Measurements from ENCODE around the gene GATAD2A. TPM values are rescaled to one million over a fixed set of nuclear protein-coding genes. Genes with fewer than 3 reads are reported as not detected.

GATAD2A gene
- total and polyA plus RNA-seq, 2 of the 8 experiments (the other 6 are each of a cell fraction or from before 2014, with no cell fraction given) = 38.4 to 205 TPM

GRCh38 chr19:19426216-19426615 lies 20.7 kb downstream of the GATAD2A start:
- peaks cover 55 to 57% of the 10 kb centered on the region in 2 experiments for H4K20me1 ChIP-seq (replicated peaks in 1 of 2; ENCODE audit: control insufficient read depth in 1 of 2, insufficient read depth in 2 of 2, low read length in 2 of 2)
- H3K79me1 ChIP-seq (ENCODE audit: low read depth, low read length) = peaks cover 38% of the 10 kb centered on the region

More at GRCh38 chr19:19426216-19426615, 20.7 kb downstream of the GATAD2A start:
- no peak overlapping the region for H2BK20ac ChIP-seq (ENCODE audit: low read length)
- no peak overlapping the region for H3K18ac ChIP-seq (ENCODE audit: extremely low read depth, low read length)
- ChIA-PET CTCF (ENCODE audit: partially characterized antibody) (interaction anchor here (1.2 to 1.5 kb wide), 5 partner anchors 9 to 50 kb away, joined by 3 to 4 read pairs (median 4); no protein-coding TSS in a partner anchor), POLR2A (ENCODE audit: partially characterized antibody) (interaction anchor here (0.6 to 3.5 kb wide), 7 partner anchors 10 to 36 kb away, joined by 3 to 12 read pairs (median 4); partner anchors contain the start of gene GATAD2A)
- H2AFZ ChIP-seq (ENCODE audit: low read length) = no peak overlapping the region
- H2BK12ac ChIP-seq (ENCODE audit: low read depth, low read length) = no peak overlapping the region
- H3K9ac ChIP-seq (replicated peaks in 1 of 4; ENCODE audit: extremely low read depth in 1 of 4, low read depth in 3 of 4, low read length in 3 of 4) = no peak overlapping the region
- TF ChIP-seq CTBP2 (IDR thresholded peaks at IDR 0.05; ENCODE audit: borderline replicate concordance, insufficient read depth, insufficient read length, low read length) = no peak
- no peak for TF ChIP-seq EZH2 (IDR thresholded peaks at IDR 0.05; ENCODE audit: low read depth, low read length, severe bottlenecking)
- no peak for TF ChIP-seq CHD2 (IDR thresholded peaks at IDR 0.05; ENCODE audit: low read length)
- no peak for TF ChIP-seq JUN (IDR thresholded peaks at IDR 0.05; ENCODE audit: low read depth, low read length)
- TF ChIP-seq CBX8 (IDR thresholded peaks at IDR 0.05; ENCODE audit: borderline replicate concordance, low read depth, low read length) = no peak
- TF ChIP-seq GABPA (IDR thresholded peaks at IDR 0.05; ENCODE audit: borderline replicate concordance, insufficient read depth, low read length) = no peak
- TF ChIP-seq CREB1 (IDR thresholded peaks at IDR 0.05) = no peak
- TF ChIP-seq BRCA1 (IDR thresholded peaks at IDR 0.05; ENCODE audit: low read depth, low read length) = no peak
- no peak for TF ChIP-seq ZNF274 (IDR thresholded peaks at IDR 0.05; ENCODE audit: borderline replicate concordance, extremely low read depth, low read length)
- no peak for TF ChIP-seq KDM4A (IDR thresholded peaks at IDR 0.05; ENCODE audit: low read depth, low read length, severe bottlenecking)
- TF ChIP-seq RFX5 (IDR thresholded peaks at IDR 0.05; ENCODE audit: borderline replicate concordance, low read depth, low read length) = no peak
- TF ChIP-seq KDM1A (IDR thresholded peaks at IDR 0.05; ENCODE audit: borderline replicate concordance, low read length) = no peak
- TF ChIP-seq SP2 (IDR thresholded peaks at IDR 0.05; ENCODE audit: low read length) = no peak
- no peak for TF ChIP-seq RBBP5 (IDR thresholded peaks at IDR 0.05; ENCODE audit: borderline replicate concordance, low read depth, low read length)
- WGBS, 2 experiments (ENCODE audit: extremely low coverage in 1 of 2, insufficient coverage in 1 of 2, insufficient read length in 1 of 2, insufficient replicate concordance in 2 of 2, low coverage in 1 of 2, low lambda C conversion rate in 2 of 2, missing lambda C conversion rate in 1 of 2) = 93% methylated on average over 6 of the region's 6 CpGs; no CpG with 5 or more reads in 1 of the 2 experiments
- no peak overlapping the region for H3K23ac ChIP-seq (ENCODE audit: insufficient read length)
- H4K5ac ChIP-seq (ENCODE audit: insufficient read length, low read depth, low read length) = no peak overlapping the region
- no peak overlapping the region for H2BK15ac ChIP-seq (ENCODE audit: low read length)
- H2BK120ac ChIP-seq (replicated peaks; ENCODE audit: low read depth, low read length) = no peak overlapping the region
- H3K23me2 ChIP-seq (ENCODE audit: low read depth, low read length) = no peaks in the 10 kb centered on the region
- H3K79me2 ChIP-seq (ENCODE audit: control insufficient read depth in 1 of 2, insufficient read depth in 2 of 2, low read length in 2 of 2) = peaks cover 46 to 99% of the 10 kb centered on the region in 2 experiments
- no peak overlapping the region for H4K91ac ChIP-seq (replicated peaks; ENCODE audit: insufficient read length, low read length)
- no peaks in the 10 kb centered on the region; a peak in 1 of 7 replicates for H3K27me3 ChIP-seq (replicated peaks in 1 of 4; ENCODE audit: control insufficient read depth in 3 of 4, extremely low read depth in 1 of 4, insufficient read depth in 3 of 4, low read length in 3 of 4)
- DNase-seq (ENCODE audit: low read depth in 1 of 2, low spot score in 2 of 2) (no peak), FAIRE-seq (no peak)
- H3K4me1 ChIP-seq (replicated peaks in 1 of 4; ENCODE audit: control insufficient read depth in 3 of 4, insufficient read depth in 4 of 4, low read length in 3 of 4) = peaks cover 0 to 7% (median 2%) of the 10 kb centered on the region in 4 experiments; a peak in 3 of 7 replicates
- H3K4ac ChIP-seq (replicated peaks; ENCODE audit: insufficient read length, low read depth, low read length) = no peak overlapping the region
- H3K4me2 ChIP-seq (ENCODE audit: insufficient read depth in 1 of 2, low read depth in 2 of 2, low read length in 2 of 2) = no peak overlapping the region
- H2AK5ac ChIP-seq (ENCODE audit: low read depth, low read length) = no peak overlapping the region
- no peak overlapping the region for H4K8ac ChIP-seq (ENCODE audit: extremely low read depth, insufficient read depth, low read length)
- no peaks in the 10 kb centered on the region for H3K36me3 ChIP-seq (ENCODE audit: control insufficient read depth in 2 of 4, insufficient read depth in 4 of 4, low read length in 3 of 4)
- no peaks in the 10 kb centered on the region for H3K9me3 ChIP-seq (ENCODE audit: insufficient read depth in 2 of 2, low read depth in 1 of 2, low read length in 1 of 2)
- H3K4me3 ChIP-seq (ENCODE audit: extremely low read depth in 1 of 4, insufficient read depth in 2 of 4, low read depth in 3 of 4, low read length in 4 of 4) = no peak overlapping the region
- H3K27ac ChIP-seq (ENCODE audit: low read depth, low read length) = no peak overlapping the region
- no peak overlapping the region for H3K56ac ChIP-seq (replicated peaks; ENCODE audit: insufficient read length, low read depth, low read length)
- H3K14ac ChIP-seq (ENCODE audit: insufficient read length) = no peak overlapping the region
- H2BK5ac ChIP-seq (ENCODE audit: low read depth, low read length) = no peak overlapping the region

Data from H1 (cell line).